HepG2 (cell line): ENCODE data around the gene CCT4. TPM values are rescaled to one million over a fixed set of nuclear protein-coding genes. Genes with fewer than 3 reads are reported as not detected.
A peak's percentile ranks its signal among the peaks of the same experiment; 100 is the strongest.

ENCODE experiments used
- GZF1 ChIP-seq: sonication (generic); formaldehyde crosslinking; IDR thresholded peaks from 2 replicates; pipeline ENCODE4 v1.5.1; 2020; ENCODE audit warnings: mild to moderate bottlenecking, missing genetic modification reagents
- HOMEZ ChIP-seq: IDR thresholded peaks from 2 replicates; pipeline ENCODE4 v1.6.1; 2016; ENCODE audit warnings: low read depth
- MIER2 ChIP-seq: IDR thresholded peaks from 2 replicates; pipeline ENCODE4 v1.6.1; 2016; ENCODE audit warnings: missing biosample characterization, missing genetic modification reagents
- NONO ChIP-seq, 2 experiments: fragments of 450-650 bp in 1 of 2; sonication (generic) in 1 of 2; formaldehyde crosslinking in 1 of 2; IDR thresholded peaks in 1 of 2; conservative IDR thresholded peaks in 1 of 2; 2 replicates each; pipeline versions ENCODE4 v1.6.1 to v1.8.0; 2017 to 2022; ENCODE audit warnings: mild to moderate bottlenecking in 1 of 2, missing genetic modification reagents in 1 of 2, moderate library complexity in 1 of 2
- NPAS2 ChIP-seq: sonication (generic); formaldehyde crosslinking; IDR thresholded peaks from 2 replicates; pipeline ENCODE4 v1.8.0; 2022; ENCODE audit warnings: mild to moderate bottlenecking, missing genetic modification reagents, borderline replicate concordance
- POLR2G ChIP-seq: fragments of 200-400 bp; formaldehyde crosslinking; IDR thresholded peaks from 2 replicates; pipeline ENCODE4 v1.6.1; 2018; ENCODE audit warnings: mild to moderate bottlenecking, low read depth, low read length, moderate library complexity
- RCOR2 ChIP-seq: IDR thresholded peaks from 2 replicates; pipeline ENCODE4 v1.6.1; 2016; ENCODE audit warnings: missing biosample characterization, missing genetic modification reagents
- SALL1 ChIP-seq: sonication (generic); formaldehyde crosslinking; IDR thresholded peaks from 2 replicates; pipeline ENCODE4 v1.8.0; 2022; ENCODE audit warnings: mild to moderate bottlenecking, missing genetic modification reagents
- UBTF ChIP-seq: sonication (generic); formaldehyde crosslinking; IDR thresholded peaks from 2 replicates; pipeline ENCODE4 v1.4.0; 2020; ENCODE audit warnings: mild to moderate bottlenecking, missing genetic modification reagents
- ZNF407 ChIP-seq: sonication (generic); formaldehyde crosslinking; IDR thresholded peaks from one replicate; pipeline ENCODE4 v1.5.1; 2020; ENCODE audit warnings: mild to moderate bottlenecking, missing genetic modification reagents; ENCODE audit errors: not compliant biosample characterization
- ZNF512 ChIP-seq: sonication (generic); formaldehyde crosslinking; IDR thresholded peaks from 2 replicates; pipeline ENCODE4 v1.4.0; 2020; ENCODE audit warnings: mild to moderate bottlenecking, missing genetic modification reagents
- ZNF607 ChIP-seq: sonication (generic); formaldehyde crosslinking; IDR thresholded peaks from 2 replicates; pipeline ENCODE4 v1.5.1; 2020; ENCODE audit warnings: missing genetic modification reagents, mild to moderate bottlenecking, borderline replicate concordance
- ZNF615 ChIP-seq: sonication (generic); formaldehyde crosslinking; IDR thresholded peaks from 2 replicates; pipeline ENCODE4 v1.5.0; 2020; ENCODE audit warnings: mild to moderate bottlenecking, missing genetic modification reagents, borderline replicate concordance
- polyA plus RNA-seq, 8 experiments: library from polyadenylated mRNA; depleted of rRNA in 3 of 8; stranded (reverse) in 7 of 8; unstranded in 1 of 8; fragments of >200 nt; fragmentation: Illumina TruSeq in 4 of 8; extraction: Trizol in 4 of 8; gene quantifications; 2 replicates each; pipeline versions ENCODE4 v1.2.1 to v1.2.3, GENCODE V29; 2011 to 2016; ENCODE audit warnings: low read depth in 4 of 8, missing spikeins in 1 of 8, mixed read lengths in 1 of 8; ENCODE audit not compliant: insufficient read depth in 1 of 8
- total RNA-seq, 5 experiments: library from RNA; depleted of rRNA; stranded (reverse); fragments of >200 nt; fragmentation: Illumina TruSeq; extraction: Trizol; gene quantifications; 2 replicates each; pipeline ENCODE4 v1.2.3, GENCODE V29; 2016; ENCODE audit warnings: low read depth in 1 of 5
- TF ChIP-seq, protein P1 (sequence below): sonication (generic); formaldehyde crosslinking; IDR thresholded peaks from 2 replicates; pipeline ENCODE4 v1.8.1; 2023; ENCODE audit warnings: mild to moderate bottlenecking, moderate library complexity, missing genetic modification reagents

CCT4 gene
- total and polyA plus RNA-seq, 2 of the 13 experiments (the other 11 are each of a cell fraction or from before 2014, with no cell fraction given): 138 to 340 TPM

DNA sequence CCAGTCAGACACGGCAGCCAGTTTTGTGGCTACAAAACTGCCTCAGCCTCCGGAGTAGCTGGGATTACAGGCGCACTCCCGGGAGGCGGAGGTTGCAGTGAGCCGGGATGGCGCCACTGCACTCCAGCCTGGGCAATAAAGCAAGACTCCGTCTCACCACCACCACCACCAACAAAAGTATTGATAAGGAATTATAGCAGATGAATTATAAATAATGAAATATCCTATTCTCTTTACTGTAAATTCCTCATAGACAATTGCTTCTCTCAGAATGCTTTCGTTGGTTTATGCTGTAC is 33.2 kb downstream of the CCT4 start (continued):
- TF ChIP-seq HOMEZ (CRISPR knock-in tag): 0 out of 2 replicates have a peak, but pooled peaks have one; percentile 5
- no peak for TF ChIP-seq ZNF615 (CRISPR knock-in tag)
- TF ChIP-seq ZNF512 (CRISPR knock-in tag): 0 out of 2 replicates have a peak, but pooled peaks have one; percentile 21
- TF ChIP-seq GZF1: 0 out of 2 replicates have a peak, but pooled peaks have one; percentile 1
- no peak for TF ChIP-seq ZNF407 (CRISPR knock-in tag)
- no peak for TF ChIP-seq NONO (IDR thresholded peaks at IDR 0.05)
- 0 out of 2 replicates have a peak, but pooled peaks have one; percentile 13 for TF ChIP-seq NONO (CRISPR knock-in tag; conservative IDR thresholded peaks at IDR 0.05)
- TF ChIP-seq ZNF607 (CRISPR knock-in tag): no peak
- peak; percentile 96 for TF ChIP-seq UBTF
- no peak for TF ChIP-seq SALL1 (CRISPR knock-in tag)
- TF ChIP-seq RCOR2: 0 out of 2 replicates have a peak, but pooled peaks have one; percentile 1
- TF ChIP-seq, protein P1, sequence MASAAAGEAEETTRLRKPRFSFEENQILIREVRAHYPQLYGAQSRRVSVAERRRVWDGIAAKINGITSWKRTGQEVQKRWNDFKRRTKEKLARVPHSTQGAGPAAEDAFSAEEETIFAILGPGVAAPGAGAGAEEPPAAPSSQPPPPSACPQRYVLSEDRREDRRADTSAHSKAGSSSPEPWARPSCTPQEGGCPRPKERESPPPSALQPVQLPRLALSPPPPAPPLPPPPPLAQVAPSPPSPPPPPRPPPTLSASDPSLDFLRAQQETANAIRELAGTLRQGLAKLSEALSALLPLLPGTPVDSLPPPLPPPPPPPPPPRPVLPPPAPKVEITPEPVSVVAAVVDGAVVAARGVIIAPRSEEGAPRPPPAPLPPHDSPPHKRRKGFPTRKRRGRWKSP: 0 out of 2 replicates have a peak, but pooled peaks have one; percentile 12
- TF ChIP-seq NPAS2 (CRISPR knock-in tag): no peak
- no peak for TF ChIP-seq POLR2G
- 0 out of 2 replicates have a peak, but pooled peaks have one; percentile 21 for TF ChIP-seq MIER2
